Peyer's patch (tissue), 4 donors: ENCODE data around the gene AMBRA1. TPM values are rescaled to one million over a fixed set of nuclear protein-coding genes. Genes with fewer than 3 reads are reported as not detected.

Source experiments
- DNase-seq, 3 donors: peaks; one replicate each; pipeline ENCODE4 v3.0.0-alpha.2; 2017 to 2019
- H3K27ac ChIP-seq, 4 donors: fragments of 200-600 bp; sonication (generic); one replicate each; pipeline ENCODE4 v1.5.1; 2016 to 2019
- H3K27me3 ChIP-seq, 2 donors: fragments of 200-600 bp; sonication (generic); one replicate each; pipeline ENCODE4 v1.5.1; 2019
- H3K36me3 ChIP-seq, 3 donors: fragments of 200-600 bp; sonication (generic); one replicate each; pipeline ENCODE4 v1.5.1; 2016 to 2019
- H3K4me1 ChIP-seq, 4 donors: fragments of 200-600 bp; sonication (generic); one replicate each; pipeline ENCODE4 v1.5.1; 2016 to 2019
- H3K4me3 ChIP-seq, 4 donors: fragments of 200-600 bp; sonication (generic); 1 replicate in 3 of 4; 2 replicates in 1 of 4; pipeline ENCODE4 v1.5.1; 2016 to 2019; ENCODE audit warnings: mild to moderate bottlenecking in 1 of 4
- H3K9me3 ChIP-seq, 4 donors: fragments of 200-600 bp; sonication (generic); one replicate each; pipeline ENCODE4 v1.5.1; 2016 to 2019; ENCODE audit warnings: mild to moderate bottlenecking in 1 of 4
- POLR2A ChIP-seq, 2 donors: fragments of 450-650 bp; IDR thresholded peaks; one replicate each; pipeline ENCODE4 v1.5.1; 2017; ENCODE audit warnings: antibody characterized with exemption in 2 of 2, mild to moderate bottlenecking in 2 of 2, moderate library complexity in 2 of 2
- total RNA-seq, 4 donors: library from RNA; depleted of rRNA; stranded (reverse); fragments of >200 nt; gene quantifications; one replicate each; pipeline ENCODE4 v1.1.0, GENCODE V29; 2016
- TF ChIP-seq, protein P1 (sequence below), 6 experiments: fragments of 450-650 bp in 4 of 6; fragments of 200-600 bp in 2 of 6; sonication (generic) in 1 of 6; IDR thresholded peaks; one replicate each; pipeline ENCODE4 v1.5.1; 2017 to 2019; ENCODE audit warnings: antibody characterized with exemption in 6 of 6, mild to moderate bottlenecking in 3 of 6, moderate library complexity in 1 of 6

Gene AMBRA1
- total RNA-seq, 4 donors from 2014 or later: 28.9 to 61.6 (median 41.6) TPM

GRCh38 chr11:46387456-46387855 lies 206.4 kb downstream of the AMBRA1 start:
- no peak overlapping the region for H3K27ac ChIP-seq
- DNase-seq: no peak
- TF ChIP-seq, protein P1, sequence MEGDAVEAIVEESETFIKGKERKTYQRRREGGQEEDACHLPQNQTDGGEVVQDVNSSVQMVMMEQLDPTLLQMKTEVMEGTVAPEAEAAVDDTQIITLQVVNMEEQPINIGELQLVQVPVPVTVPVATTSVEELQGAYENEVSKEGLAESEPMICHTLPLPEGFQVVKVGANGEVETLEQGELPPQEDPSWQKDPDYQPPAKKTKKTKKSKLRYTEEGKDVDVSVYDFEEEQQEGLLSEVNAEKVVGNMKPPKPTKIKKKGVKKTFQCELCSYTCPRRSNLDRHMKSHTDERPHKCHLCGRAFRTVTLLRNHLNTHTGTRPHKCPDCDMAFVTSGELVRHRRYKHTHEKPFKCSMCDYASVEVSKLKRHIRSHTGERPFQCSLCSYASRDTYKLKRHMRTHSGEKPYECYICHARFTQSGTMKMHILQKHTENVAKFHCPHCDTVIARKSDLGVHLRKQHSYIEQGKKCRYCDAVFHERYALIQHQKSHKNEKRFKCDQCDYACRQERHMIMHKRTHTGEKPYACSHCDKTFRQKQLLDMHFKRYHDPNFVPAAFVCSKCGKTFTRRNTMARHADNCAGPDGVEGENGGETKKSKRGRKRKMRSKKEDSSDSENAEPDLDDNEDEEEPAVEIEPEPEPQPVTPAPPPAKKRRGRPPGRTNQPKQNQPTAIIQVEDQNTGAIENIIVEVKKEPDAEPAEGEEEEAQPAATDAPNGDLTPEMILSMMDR (IDR thresholded peaks at IDR 0.05): no peak
- TF ChIP-seq POLR2A (IDR thresholded peaks at IDR 0.05): no peak
- no peaks in the 10 kb centered on the region for H3K36me3 ChIP-seq
- no peaks in the 10 kb centered on the region for H3K9me3 ChIP-seq
- peaks cover 0 to 68% (median 21%) of the 10 kb centered on the region in 4 donors for H3K4me1 ChIP-seq
- no peak overlapping the region for H3K4me3 ChIP-seq
- H3K27me3 ChIP-seq: peaks cover 0 to 32% of the 10 kb centered on the region in 2 donors

GRCh38 chr11:46386674-46387073 lies 207.1 kb downstream of the AMBRA1 start:
- TF ChIP-seq, protein P1 (IDR thresholded peaks at IDR 0.05): no peak
- no peak for TF ChIP-seq POLR2A (IDR thresholded peaks at IDR 0.05)
- no peak overlapping the region for H3K4me3 ChIP-seq
- no peaks in the 10 kb centered on the region for H3K36me3 ChIP-seq
- no peak for DNase-seq
- H3K4me1 ChIP-seq: peaks cover 0 to 68% (median 24%) of the 10 kb centered on the region in 4 donors
- no peak overlapping the region for H3K27ac ChIP-seq
- peaks cover 0 to 25% of the 10 kb centered on the region in 2 donors for H3K27me3 ChIP-seq
- H3K9me3 ChIP-seq: no peaks in the 10 kb centered on the region

- H3K27me3 ChIP-seq: peaks cover 0 to 21% of the 10 kb centered on the region in 2 donors
- H3K4me1 ChIP-seq: peaks cover 0 to 65% (median 21%) of the 10 kb centered on the region in 4 donors
- H3K4me3 ChIP-seq: no peak overlapping the region
- H3K9me3 ChIP-seq: no peaks in the 10 kb centered on the region
- H3K27ac ChIP-seq: no peak overlapping the region
- H3K36me3 ChIP-seq: no peaks in the 10 kb centered on the region
- no peak for TF ChIP-seq POLR2A (IDR thresholded peaks at IDR 0.05)
- no peak for DNase-seq
Measured at GRCh38 chr11:46386005-46386578, 207.7 kb downstream of the AMBRA1 start.

DNA sequence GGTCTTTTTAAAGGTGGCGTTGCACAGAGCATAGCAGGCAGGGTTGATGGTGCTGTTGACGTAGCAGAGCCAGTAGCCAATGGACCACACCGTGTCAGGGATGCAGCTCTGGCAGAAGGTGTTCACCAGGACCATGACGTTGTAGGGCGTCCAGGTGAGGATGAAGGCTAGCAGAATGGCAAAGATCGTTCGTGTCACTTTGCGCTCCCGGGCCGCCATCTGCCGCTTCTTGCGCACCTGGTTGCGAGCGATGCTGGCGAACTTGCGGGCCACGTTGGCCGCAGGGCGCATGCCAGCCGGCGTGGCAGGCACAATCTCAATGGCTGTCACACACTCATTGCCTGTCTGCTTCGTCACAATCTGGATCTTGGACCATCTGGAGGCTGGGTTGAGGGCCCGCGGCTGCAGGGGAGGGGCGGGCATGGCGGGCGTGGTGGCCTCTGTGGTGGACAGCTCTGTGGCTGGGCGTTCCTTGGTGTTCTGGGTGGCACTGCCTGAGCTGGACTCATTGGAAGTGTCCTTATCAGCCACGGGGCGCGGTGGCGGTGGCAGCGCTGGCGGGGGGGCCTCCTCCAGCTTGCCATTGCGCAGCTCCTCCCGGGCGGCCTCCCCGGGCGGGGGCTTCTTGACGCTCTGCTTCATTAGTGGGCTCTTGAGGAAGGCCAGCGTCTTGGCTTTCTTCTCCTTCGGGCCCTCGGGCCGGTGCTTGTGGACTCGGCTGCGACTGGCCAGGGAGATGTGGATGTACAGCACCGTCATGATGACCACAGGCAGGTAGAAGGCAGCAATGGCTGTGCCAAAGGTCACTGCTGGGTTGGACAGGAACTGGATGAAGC lies 208.4 kb downstream of the AMBRA1 start:
- no peaks in the 10 kb centered on the region for H3K36me3 ChIP-seq
- H3K4me3 ChIP-seq: no peak overlapping the region
- TF ChIP-seq, protein P1 (IDR thresholded peaks at IDR 0.05): no peak
- no peak for TF ChIP-seq POLR2A (IDR thresholded peaks at IDR 0.05)
- peaks cover 0 to 58% (median 18%) of the 10 kb centered on the region in 4 donors for H3K4me1 ChIP-seq
- H3K27me3 ChIP-seq: peaks cover 0 to 14% of the 10 kb centered on the region in 2 donors
- H3K9me3 ChIP-seq: no peaks in the 10 kb centered on the region
- no peak for DNase-seq
- H3K27ac ChIP-seq: no peak overlapping the region

DNA sequence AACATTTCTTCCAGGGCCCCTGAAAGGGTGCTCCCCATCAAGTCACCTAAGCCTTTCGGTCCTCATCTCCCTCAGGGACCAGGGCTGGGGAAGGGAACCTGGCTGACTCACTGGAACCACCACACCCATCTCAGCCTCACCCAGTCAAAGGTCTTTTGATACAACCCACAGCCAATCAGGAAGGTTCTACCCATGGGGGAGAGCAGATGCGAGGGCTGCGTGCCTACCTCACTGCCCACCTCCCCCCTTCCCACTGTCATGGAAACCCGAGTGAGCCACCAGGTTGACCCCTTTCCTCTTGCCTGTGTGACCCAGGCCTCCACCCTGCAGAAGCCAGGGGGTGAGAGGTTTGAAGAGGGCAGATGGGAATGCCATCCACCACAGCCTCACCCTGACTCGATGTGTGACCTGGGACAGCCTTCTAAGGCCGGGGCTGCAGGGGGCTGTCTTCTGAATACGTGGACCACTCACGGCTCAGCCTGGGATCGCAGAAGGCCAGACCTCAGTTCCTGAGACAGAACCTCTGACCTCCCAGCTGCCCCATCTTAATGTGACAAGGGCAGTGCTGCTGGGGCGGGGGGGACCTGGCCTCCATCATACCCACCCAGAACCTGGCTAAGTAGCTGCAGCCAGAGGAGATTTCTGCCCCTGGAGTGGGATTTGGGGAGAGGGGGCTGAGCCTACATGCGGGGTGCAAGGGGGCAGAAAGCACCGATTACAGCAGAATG lies 209.7 kb downstream of the AMBRA1 start:
- Histone ChIP-seq H3K27ac (peak overlapping the region in 2 of 4 donors; percentile 37 to 78), H3K27me3 (peaks cover 0 to 2% of the 10 kb centered on the region in 2 donors), H3K4me3 (no peak overlapping the region), H3K9me3 (no peaks in the 10 kb centered on the region), H3K36me3 (no peaks in the 10 kb centered on the region), H3K4me1 (peaks cover 0 to 56% (median 9%) of the 10 kb centered on the region in 4 donors)
- TF ChIP-seq POLR2A (IDR thresholded peaks at IDR 0.05): no peak
- TF ChIP-seq, protein P1 (IDR thresholded peaks at IDR 0.05): no peak
- DNase-seq: peak in 2 of 3 donors; percentile 73 to 82
